PFSK-1 (cell line): Measurements from ENCODE around the gene TGFBR1.

Experiments
- FOXP2 ChIP-seq: optimal IDR thresholded peaks from 2 replicates; pipeline ENCODE3; 2011; ENCODE audit warnings: borderline replicate concordance, control low read depth, inconsistent platforms; ENCODE audit not compliant: insufficient read depth; ENCODE audit errors: extremely low read length, extremely low read depth
- POLR2AphosphoS5 ChIP-seq: IDR thresholded peaks from 2 replicates; pipeline ENCODE4 v1.6.1; 2012; ENCODE audit warnings: low read depth, mild to moderate bottlenecking, control low read depth, low read length, moderate library complexity
- REST ChIP-seq, 2 experiments: IDR thresholded peaks; 2 replicates each; pipeline versions ENCODE4 v1.6.1 to v1.8.0; 2011 to 2012; ENCODE audit warnings: low read depth in 2 of 2, low read length in 2 of 2, control low read depth in 1 of 2, inconsistent platforms in 1 of 2, mild to moderate bottlenecking in 1 of 2, moderate library complexity in 1 of 2; ENCODE audit not compliant: insufficient read depth in 1 of 2
- SIN3A ChIP-seq: IDR thresholded peaks from 2 replicates; pipeline ENCODE4 v1.6.1; 2012; ENCODE audit warnings: mild to moderate bottlenecking, low read length, moderate library complexity, borderline replicate concordance; ENCODE audit not compliant: insufficient read depth
- TAF1 ChIP-seq: IDR thresholded peaks from 2 replicates; pipeline ENCODE4 v1.6.1; 2012; ENCODE audit warnings: low read length, control low read depth, borderline replicate concordance; ENCODE audit not compliant: insufficient read depth

TGFBR1 gene

GRCh38 chr9:99072040-99072394 lies 32.9 kb upstream of the TGFBR1 start:
- TF ChIP-seq POLR2AphosphoS5 (no peak), SIN3A (no peak), FOXP2 (no peak), TAF1 (no peak), REST (IDR thresholded peaks at IDR 0.05; ENCODE audit: insufficient read depth in 1 of 2, low read depth in 2 of 2, low read length in 2 of 2) (no peak)

- TF ChIP-seq TAF1 (no peak), FOXP2 (no peak), POLR2AphosphoS5 (no peak)
These were observed 31.6 kb upstream of the TGFBR1 start for GRCh38 chr9:99073347-99073746.

- TF ChIP-seq FOXP2 (no peak), TAF1 (no peak), REST (IDR thresholded peaks at IDR 0.05; ENCODE audit: insufficient read depth in 1 of 2, low read depth in 2 of 2, low read length in 2 of 2) (no peak), SIN3A (no peak), POLR2AphosphoS5 (no peak)
These were observed 30.7 kb upstream of the TGFBR1 start for GRCh38 chr9:99073985-99074901.

GRCh38 chr9:99074902-99075245 lies 30.0 kb upstream of the TGFBR1 start:
- TF ChIP-seq FOXP2 = no peak
- TF ChIP-seq POLR2AphosphoS5 = no peak
- TF ChIP-seq SIN3A = no peak
- no peak for TF ChIP-seq REST (IDR thresholded peaks at IDR 0.05; ENCODE audit: insufficient read depth in 1 of 2, low read depth in 2 of 2, low read length in 2 of 2)
- no peak for TF ChIP-seq TAF1

GRCh38 chr9:99075246-99075912 lies 29.5 kb upstream of the TGFBR1 start:
- TF ChIP-seq REST (IDR thresholded peaks at IDR 0.05; ENCODE audit: insufficient read depth in 1 of 2, low read depth in 2 of 2, low read length in 2 of 2) (no peak), SIN3A (no peak), POLR2AphosphoS5 (no peak), FOXP2 (no peak), TAF1 (no peak)
